Iris pigment epithelial cell (primary cell): ENCODE results near the gene MAPK10.
A peak's percentile ranks its signal among the peaks of the same experiment; 100 is the strongest.
"Not testable (repeated sequence)": the region's sequence is repeated elsewhere in the genome, so short reads cannot be mapped to it uniquely, and the experiment has no call there.

ENCODE experiments used
- DNase-seq: peaks from one replicate; pipeline ENCODE4 v3.0.0-alpha.2; 2011; ENCODE audit warnings: low read depth

MAPK10 gene

GRCh38 chr4:85968945-85969819 lies 390.7 kb downstream of the MAPK10 start:
- DNase-seq: peak; percentile 71

GRCh38 chr4:85967872-85968271 lies 392.0 kb downstream of the MAPK10 start:
- peak; percentile 27 for DNase-seq

GRCh38 chr4:85966373-85966772 lies 393.5 kb downstream of the MAPK10 start:
- peak; percentile 41 for DNase-seq

- no peak for DNase-seq
These were observed 394.3 kb downstream of the MAPK10 start for GRCh38 chr4:85965529-85965928.

GRCh38 chr4:85965017-85965416 lies 394.8 kb downstream of the MAPK10 start:
- DNase-seq: not testable (repeated sequence)

- no peak for DNase-seq
These were observed 395.6 kb downstream of the MAPK10 start for GRCh38 chr4:85964298-85964697.

GRCh38 chr4:85963231-85963630 lies 396.6 kb downstream of the MAPK10 start:
- DNase-seq: no peak

GRCh38 chr4:85961887-85962286 lies 398.0 kb downstream of the MAPK10 start:
- no peak for DNase-seq

GRCh38 chr4:85956293-85956945 lies 403.4 kb downstream of the MAPK10 start:
- no peak for DNase-seq

- DNase-seq: no peak
These were observed 404.1 kb downstream of the MAPK10 start for GRCh38 chr4:85955620-85956292.

GRCh38 chr4:85953651-85954018 lies 406.2 kb downstream of the MAPK10 start:
- peak; percentile 54 for DNase-seq

GRCh38 chr4:85952972-85953650 lies 406.7 kb downstream of the MAPK10 start:
- no peak for DNase-seq

- DNase-seq: peak; percentile 81
These were observed 407.3 kb downstream of the MAPK10 start for GRCh38 chr4:85952528-85952927.

- DNase-seq: no peak
These were observed 408.8 kb downstream of the MAPK10 start for GRCh38 chr4:85951099-85951498.

- DNase-seq: no peak
These were observed 413.0 kb downstream of the MAPK10 start for GRCh38 chr4:85946821-85947220.

- DNase-seq: no peak
These were observed 417.7 kb downstream of the MAPK10 start for GRCh38 chr4:85942107-85942506.

- DNase-seq: no peak
These were observed 419.7 kb downstream of the MAPK10 start for GRCh38 chr4:85940151-85940550.
